ENCODE measurements around the gene GPR157.
"Not testable (repeated sequence)": the region's sequence is repeated elsewhere in the genome, so short reads cannot be mapped to it uniquely, and the experiment has no call there.

The GPR157 gene

DNA sequence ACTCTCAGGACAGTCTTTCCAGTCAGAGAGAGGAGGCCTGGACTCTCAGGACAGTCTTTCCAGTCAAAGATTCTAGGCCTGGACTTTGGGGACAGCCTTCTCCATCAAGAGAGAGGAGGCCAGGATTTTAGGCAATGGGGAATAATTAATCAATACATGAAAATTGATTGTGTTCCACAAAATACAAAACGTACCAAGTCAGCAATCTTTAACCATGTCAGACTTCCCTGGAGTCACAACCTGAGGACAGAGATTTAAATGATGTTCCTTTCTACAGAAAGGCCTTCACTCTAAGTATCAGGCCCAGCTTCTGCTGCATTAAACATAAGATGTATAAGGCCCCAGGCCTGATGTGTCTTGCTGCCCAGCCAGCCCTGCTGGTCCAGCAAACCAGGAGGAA is 27.0 kb upstream of the GPR157 start:
- DNase-seq (ENCODE audit: low spot score), result no peak
- in situ Hi-C loops (cut with MboI; ENCODE audit: low pct_unique_long_range_greater_than_20kb, low sequenced_read_pairs, unreplicated experiment), result no loop called here
- TF ChIP-seq CTCF (IDR thresholded peaks at IDR 0.05; ENCODE audit: extremely low read depth, insufficient read depth, missing control alignments), result no peak

- DNase-seq (ENCODE audit: low spot score); in situ Hi-C loops (cut with MboI; ENCODE audit: low pct_unique_long_range_greater_than_20kb, low sequenced_read_pairs, unreplicated experiment): not testable (repeated sequence)
These were observed 26.5 kb upstream of the GPR157 start for GRCh38 chr1:9155405-9155804.

DNA sequence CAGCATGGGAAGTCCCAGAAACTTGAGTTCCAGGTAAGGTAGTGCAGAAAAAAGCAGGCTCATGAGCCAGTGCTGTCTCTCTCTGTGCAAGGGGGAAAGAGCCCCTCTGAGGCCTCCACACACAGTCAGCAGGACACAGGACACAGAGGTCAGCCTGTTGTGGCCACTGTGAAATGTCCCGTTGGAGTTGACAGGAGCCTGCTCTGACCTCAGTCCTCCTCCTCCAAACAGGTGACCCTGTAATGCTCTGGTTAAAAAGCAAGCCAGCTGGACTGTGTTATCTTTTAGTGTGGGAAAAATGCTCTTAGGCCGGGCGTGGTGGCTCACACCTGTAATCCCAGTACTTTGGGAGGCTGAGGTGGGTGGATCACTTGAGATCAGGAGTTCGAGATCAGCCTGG is 24.2 kb upstream of the GPR157 start:
- no peak for DNase-seq (ENCODE audit: low spot score)
- in situ Hi-C loops (cut with MboI; ENCODE audit: low pct_unique_long_range_greater_than_20kb, low sequenced_read_pairs, unreplicated experiment), result no loop called here
- no peak for TF ChIP-seq CTCF (IDR thresholded peaks at IDR 0.05; ENCODE audit: extremely low read depth, insufficient read depth, missing control alignments)

- no peak for TF ChIP-seq CTCF (IDR thresholded peaks at IDR 0.05; ENCODE audit: extremely low read depth, insufficient read depth, missing control alignments)
- in situ Hi-C loops (cut with MboI; ENCODE audit: low pct_unique_long_range_greater_than_20kb, low sequenced_read_pairs, unreplicated experiment), result no loop called here
- no peak for DNase-seq (ENCODE audit: low spot score)
These were observed 23.6 kb upstream of the GPR157 start for GRCh38 chr1:9152535-9152934.

- in situ Hi-C loops (cut with MboI; ENCODE audit: low pct_unique_long_range_greater_than_20kb, low sequenced_read_pairs, unreplicated experiment), result no loop called here
- DNase-seq (ENCODE audit: low spot score), result no peak
- TF ChIP-seq CTCF (IDR thresholded peaks at IDR 0.05; ENCODE audit: extremely low read depth, insufficient read depth, missing control alignments), result no peak
These were observed 22.5 kb upstream of the GPR157 start for GRCh38 chr1:9151328-9151860.

DNA sequence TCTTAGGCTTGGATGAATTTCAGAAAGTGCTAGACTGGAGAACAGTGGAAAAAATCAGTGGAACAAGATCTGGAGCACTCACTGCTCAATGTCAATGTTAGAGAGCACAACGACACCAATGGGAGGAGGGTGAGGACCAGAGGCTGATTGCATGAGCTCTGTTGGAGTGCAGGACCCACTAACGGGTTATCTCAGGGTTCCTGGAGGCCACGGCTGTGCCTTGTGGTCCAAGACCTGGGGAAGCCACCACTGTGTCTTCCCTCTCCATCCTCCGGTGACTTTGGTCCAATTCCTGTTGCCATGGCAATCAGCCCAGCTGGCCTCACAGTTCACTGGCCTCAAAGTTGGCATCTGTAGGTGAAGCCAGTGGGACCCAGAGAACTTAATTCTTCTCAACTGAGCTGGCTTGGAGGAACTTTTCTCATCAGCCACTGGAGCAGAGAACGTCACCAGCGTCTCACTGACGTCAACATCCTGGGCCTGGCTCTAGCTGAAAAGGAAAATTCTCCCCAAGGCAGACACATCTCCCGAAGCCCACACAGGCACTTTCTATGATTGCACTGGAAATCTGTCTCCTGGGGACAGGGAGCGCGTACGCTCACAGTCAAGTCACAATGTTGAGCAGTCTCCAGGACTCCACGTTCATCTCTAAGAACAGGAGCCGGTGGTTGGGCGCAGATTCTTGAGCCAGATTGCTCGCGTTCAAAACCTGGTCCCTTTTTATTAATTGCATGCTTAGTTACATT is 21.9 kb upstream of the GPR157 start:
- no peak for DNase-seq (ENCODE audit: low spot score)
- no peak for TF ChIP-seq CTCF (IDR thresholded peaks at IDR 0.05; ENCODE audit: extremely low read depth, insufficient read depth, missing control alignments)
- in situ Hi-C loops (cut with MboI; ENCODE audit: low pct_unique_long_range_greater_than_20kb, low sequenced_read_pairs, unreplicated experiment), result no loop called here

DNA sequence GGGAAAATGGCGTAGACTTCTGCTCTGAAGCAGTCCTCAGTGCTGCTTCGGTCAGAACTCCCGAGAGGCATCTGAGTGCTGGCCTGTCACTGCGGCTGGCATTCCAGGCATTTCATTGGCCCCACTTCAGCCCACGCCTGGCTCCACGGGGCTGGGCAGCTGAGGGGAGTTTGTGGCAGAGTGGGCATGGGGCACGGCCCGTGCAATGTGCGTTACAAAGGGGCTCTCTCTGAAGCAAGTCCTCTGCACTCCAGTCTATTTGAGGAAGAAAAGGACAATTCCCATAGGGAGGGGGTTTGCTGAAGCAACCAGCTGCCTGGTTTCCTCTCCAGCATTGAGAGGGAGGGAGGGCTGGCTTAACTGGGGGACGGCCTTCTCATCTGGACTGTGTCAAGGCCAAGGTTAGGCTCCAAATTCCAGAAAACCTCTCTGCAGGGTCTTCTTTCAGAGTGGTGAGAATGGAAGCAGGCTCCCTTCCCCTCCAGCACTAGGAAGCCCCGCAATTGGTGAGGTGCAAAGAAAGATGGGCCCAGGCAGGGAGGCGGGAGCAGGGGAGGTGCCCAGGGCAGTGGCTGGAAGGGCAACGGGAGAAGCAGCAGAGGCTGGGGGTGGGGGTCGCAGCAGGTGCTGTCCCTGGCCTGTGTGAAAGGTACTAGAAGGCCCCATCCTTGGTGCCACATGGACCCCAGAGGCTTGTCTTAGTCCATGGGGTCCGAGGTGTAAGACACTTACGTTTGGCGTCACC is 21.1 kb upstream of the GPR157 start:
- TF ChIP-seq CTCF (IDR thresholded peaks at IDR 0.05; ENCODE audit: extremely low read depth, insufficient read depth, missing control alignments), result no peak
- in situ Hi-C loops (cut with MboI; ENCODE audit: low pct_unique_long_range_greater_than_20kb, low sequenced_read_pairs, unreplicated experiment), result loop anchor here (10.0 kb wide), 1 partner anchor 45 kb away; no protein-coding TSS in a partner anchor
- DNase-seq (ENCODE audit: low spot score), result no peak
